Neural cell (in vitro differentiated cells): ENCODE results near the gene CDT1. TPM values are rescaled to one million over a fixed set of nuclear protein-coding genes. Genes with fewer than 3 reads are reported as not detected.

ENCODE experiments used
- H2AFZ ChIP-seq: fragments of 200-600, 300-800 bp; sonication (generic), shearing (Covaris generic); 2 replicates; pipeline ENCODE4 v1.6.0; 2014; ENCODE audit warnings: low read depth, mild to moderate bottlenecking, antibody characterized with exemption, low read length, moderate library complexity
- H3F3A ChIP-seq: fragments of 200-600 bp; shearing (Covaris generic); 2 replicates; pipeline ENCODE4 v1.6.1; 2016; ENCODE audit warnings: mild to moderate bottlenecking, moderate library complexity, mixed read lengths, antibody characterized with exemption, low read length; ENCODE audit not compliant: insufficient read depth, poor library complexity, severe bottlenecking
- H3K27ac ChIP-seq: fragments of 200-600, 300-800 bp; sonication (generic), shearing (Covaris generic); 2 replicates; pipeline ENCODE4 v1.5.1; 2014; ENCODE audit warnings: mild to moderate bottlenecking, low read length, moderate library complexity
- H3K27me3 ChIP-seq: fragments of 300-800, 200-600 bp; sonication (generic), shearing (Covaris generic); 2 replicates; pipeline ENCODE4 v1.6.0; 2014; ENCODE audit warnings: mild to moderate bottlenecking, low read depth, low read length, moderate library complexity; ENCODE audit not compliant: insufficient read depth
- H3K36me3 ChIP-seq: fragments of 300-800, 200-600 bp; sonication (generic), shearing (Covaris generic); 2 replicates; pipeline ENCODE4 v1.5.1; 2014; ENCODE audit warnings: mild to moderate bottlenecking, antibody characterized with exemption, low read length, moderate library complexity; ENCODE audit not compliant: insufficient read depth
- H3K4me2 ChIP-seq: fragments of 300-800, 200-600 bp; sonication (generic), shearing (Covaris generic); 2 replicates; pipeline ENCODE4 v1.6.0; 2014; ENCODE audit warnings: mild to moderate bottlenecking, low read length
- H3K4me3 ChIP-seq: fragments of 300-800, 200-600 bp; sonication (generic), shearing (Covaris generic); 2 replicates; pipeline ENCODE4 v1.5.1; 2014; ENCODE audit warnings: mild to moderate bottlenecking, low read length, moderate library complexity
- H3K79me2 ChIP-seq: fragments of 200-600 bp; shearing (Covaris generic); replicated peaks from 2 replicates; pipeline ENCODE4 v1.6.0; 2014; ENCODE audit warnings: mild to moderate bottlenecking, low read length, moderate library complexity; ENCODE audit not compliant: insufficient read depth
- H3K9ac ChIP-seq: fragments of 300-800, 200-600 bp; sonication (generic), shearing (Covaris generic); 2 replicates; pipeline ENCODE4 v1.6.1; 2016; ENCODE audit warnings: mild to moderate bottlenecking, low read length, mixed read lengths
- H3K9me2 ChIP-seq: fragments of 200-600 bp; shearing (Covaris generic); 2 replicates; pipeline ENCODE4 v1.6.1; 2016; ENCODE audit warnings: mild to moderate bottlenecking, low read length, mixed read lengths; ENCODE audit not compliant: insufficient read depth
- H3K9me3 ChIP-seq: fragments of 200-600, 300-800 bp; sonication (generic), shearing (Covaris generic); 2 replicates; pipeline ENCODE4 v1.6.1; 2016; ENCODE audit warnings: mild to moderate bottlenecking, mixed run types, low read length, moderate library complexity, mixed read lengths
- H4K20me1 ChIP-seq: fragments of 200-600 bp; shearing (Covaris generic); 2 replicates; pipeline ENCODE4 v1.6.1; 2016; ENCODE audit warnings: mild to moderate bottlenecking, mixed run types; ENCODE audit not compliant: insufficient read depth
- CTCF ChIP-seq: fragments of 450-650 bp; IDR thresholded peaks from 2 replicates; pipeline ENCODE4 v1.5.1; 2014; ENCODE audit warnings: antibody characterized with exemption, mild to moderate bottlenecking, moderate library complexity; ENCODE audit not compliant: poor library complexity, severe bottlenecking
- EP300 ChIP-seq: fragments of 450-650 bp; conservative IDR thresholded peaks from 2 replicates; pipeline ENCODE4 v1.6.1; 2014; ENCODE audit warnings: antibody characterized with exemption, mild to moderate bottlenecking, moderate library complexity; ENCODE audit not compliant: poor library complexity, severe bottlenecking
- EZH2 ChIP-seq: fragments of 200-600, 300-800 bp; shearing (Covaris generic), sonication (generic); IDR thresholded peaks from 2 replicates; pipeline ENCODE4 v1.6.1; 2014; ENCODE audit warnings: antibody characterized with exemption, low read length, borderline replicate concordance, mild to moderate bottlenecking; ENCODE audit not compliant: insufficient read depth, poor library complexity, severe bottlenecking
- MXI1 ChIP-seq: fragments of 450-650 bp; conservative IDR thresholded peaks from 2 replicates; pipeline ENCODE4 v1.6.1; 2014; ENCODE audit warnings: antibody characterized with exemption, mild to moderate bottlenecking; ENCODE audit not compliant: poor library complexity, severe bottlenecking
- POLR2AphosphoS5 ChIP-seq: IDR thresholded peaks from 2 replicates; pipeline ENCODE4 v1.6.1; 2012
- RAD21 ChIP-seq: fragments of 450-650 bp; conservative IDR thresholded peaks from 2 replicates; pipeline ENCODE4 v1.6.1; 2014; ENCODE audit warnings: antibody characterized with exemption, mild to moderate bottlenecking, moderate library complexity
- REST ChIP-seq: IDR thresholded peaks from 2 replicates; pipeline ENCODE4 v1.6.1; 2012; ENCODE audit warnings: borderline replicate concordance
- SMC3 ChIP-seq: fragments of 450-650 bp; conservative IDR thresholded peaks from 2 replicates; pipeline ENCODE4 v1.6.1; 2014; ENCODE audit warnings: antibody characterized with exemption, mild to moderate bottlenecking, moderate library complexity; ENCODE audit not compliant: poor library complexity
- TAF1 ChIP-seq: IDR thresholded peaks from 2 replicates; pipeline ENCODE4 v1.6.1; 2012; ENCODE audit warnings: low read depth
- polyA plus RNA-seq: library from polyadenylated mRNA; depleted of rRNA; stranded (reverse); fragments of >200 nt; gene quantifications from 2 replicates; pipeline ENCODE4 v1.2.3, GENCODE V29; 2014

The CDT1 gene
- polyA plus RNA-seq, 1 donor from 2014 or later = 1.0 TPM

GRCh38 chr16:88819126-88819525, 15.5 kb downstream of the CDT1 start:
- Histone ChIP-seq H3K79me2 (no peaks in the 10 kb centered on the region), H3K9me2 (no peaks in the 10 kb centered on the region), H3K9ac (no peak overlapping the region), H3K27ac (no peak overlapping the region), H3K9me3 (no peaks in the 10 kb centered on the region), H4K20me1 (no peaks in the 10 kb centered on the region), H2AFZ (no peak overlapping the region), H3K4me3 (no peak overlapping the region), H3K27me3 (no peaks in the 10 kb centered on the region), H3K36me3 (no peaks in the 10 kb centered on the region), H3F3A (no peaks in the 10 kb centered on the region), H3K4me2 (no peak overlapping the region)
- TF ChIP-seq RAD21 = no peak
- no peak for TF ChIP-seq TAF1
- TF ChIP-seq EP300 = no peak
- no peak for TF ChIP-seq REST
- TF ChIP-seq POLR2AphosphoS5 = no peak
- TF ChIP-seq SMC3 = no peak
- TF ChIP-seq MXI1 = no peak

GRCh38 chr16:88820385-88821025, 16.9 kb downstream of the CDT1 start:
- Histone ChIP-seq H3K27ac (no peak overlapping the region), H3K79me2 (no peaks in the 10 kb centered on the region), H3K9me2 (no peaks in the 10 kb centered on the region), H4K20me1 (no peaks in the 10 kb centered on the region), H2AFZ (no peak overlapping the region), H3K9ac (no peak overlapping the region), H3F3A (no peaks in the 10 kb centered on the region), H3K4me2 (no peak overlapping the region), H3K4me3 (no peak overlapping the region), H3K9me3 (no peaks in the 10 kb centered on the region), H3K36me3 (no peaks in the 10 kb centered on the region), H3K27me3 (no peaks in the 10 kb centered on the region)
- no peak for TF ChIP-seq EZH2
- no peak for TF ChIP-seq POLR2AphosphoS5
- no peak for TF ChIP-seq MXI1
- no peak for TF ChIP-seq SMC3
- TF ChIP-seq TAF1 = no peak
- TF ChIP-seq EP300 = no peak
- TF ChIP-seq RAD21 = no peak
- TF ChIP-seq REST = no peak
- no peak for TF ChIP-seq CTCF
